ENCODE data around the gene LPA.

- TF ChIP-seq, protein P1, sequence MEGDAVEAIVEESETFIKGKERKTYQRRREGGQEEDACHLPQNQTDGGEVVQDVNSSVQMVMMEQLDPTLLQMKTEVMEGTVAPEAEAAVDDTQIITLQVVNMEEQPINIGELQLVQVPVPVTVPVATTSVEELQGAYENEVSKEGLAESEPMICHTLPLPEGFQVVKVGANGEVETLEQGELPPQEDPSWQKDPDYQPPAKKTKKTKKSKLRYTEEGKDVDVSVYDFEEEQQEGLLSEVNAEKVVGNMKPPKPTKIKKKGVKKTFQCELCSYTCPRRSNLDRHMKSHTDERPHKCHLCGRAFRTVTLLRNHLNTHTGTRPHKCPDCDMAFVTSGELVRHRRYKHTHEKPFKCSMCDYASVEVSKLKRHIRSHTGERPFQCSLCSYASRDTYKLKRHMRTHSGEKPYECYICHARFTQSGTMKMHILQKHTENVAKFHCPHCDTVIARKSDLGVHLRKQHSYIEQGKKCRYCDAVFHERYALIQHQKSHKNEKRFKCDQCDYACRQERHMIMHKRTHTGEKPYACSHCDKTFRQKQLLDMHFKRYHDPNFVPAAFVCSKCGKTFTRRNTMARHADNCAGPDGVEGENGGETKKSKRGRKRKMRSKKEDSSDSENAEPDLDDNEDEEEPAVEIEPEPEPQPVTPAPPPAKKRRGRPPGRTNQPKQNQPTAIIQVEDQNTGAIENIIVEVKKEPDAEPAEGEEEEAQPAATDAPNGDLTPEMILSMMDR (IDR thresholded peaks at IDR 0.05; ENCODE audit: insufficient read depth, low read length, poor library complexity, severe bottlenecking), result no peak
- TF ChIP-seq EZH2phosphoT487 (conservative IDR thresholded peaks at IDR 0.05; ENCODE audit: low read length), result no peak
These were observed 33.8 kb upstream of the LPA start for GRCh38 chr6:160697826-160698225.

All from SU-DHL-6 (cell line).